AG20443 (cell line): Measurements from ENCODE around the gene YES1.
"Not testable (repeated sequence)": the region's sequence is repeated elsewhere in the genome, so short reads cannot be mapped to it uniquely, and the experiment has no call there.

Source experiments
- DNase-seq: peaks from one replicate; pipeline ENCODE4 v3.0.0; 2012; ENCODE audit warnings: low spot score, mixed read lengths

YES1 gene

GRCh38 chr18:784470-785172, 27.4 kb downstream of the YES1 start:
- DNase-seq, result no peak

GRCh38 chr18:778194-778927, 33.7 kb downstream of the YES1 start:
- DNase-seq, result no peak

- DNase-seq, result peak; percentile 17
Measured at GRCh38 chr18:777021-777420, 35.0 kb downstream of the YES1 start.

- DNase-seq, result not testable (repeated sequence)
Measured at GRCh38 chr18:776044-776443, 36.0 kb downstream of the YES1 start.

- DNase-seq, result no peak
Measured at GRCh38 chr18:774811-775210, 37.2 kb downstream of the YES1 start.

- no peak for DNase-seq
Measured at GRCh38 chr18:773980-774624, 37.9 kb downstream of the YES1 start.

- DNase-seq, result no peak
Measured at GRCh38 chr18:770583-770961, 41.5 kb downstream of the YES1 start.

GRCh38 chr18:767961-768360, 44.1 kb downstream of the YES1 start:
- no peak for DNase-seq

GRCh38 chr18:767084-767882, 44.8 kb downstream of the YES1 start:
- DNase-seq, result no peak

GRCh38 chr18:766550-766860, 45.5 kb downstream of the YES1 start:
- DNase-seq, result no peak

- DNase-seq, result no peak
Measured at GRCh38 chr18:765764-766549, 46.1 kb downstream of the YES1 start.

GRCh38 chr18:759864-760263, 52.2 kb downstream of the YES1 start:
- not testable (repeated sequence) for DNase-seq

GRCh38 chr18:755506-755905, 56.5 kb downstream of the YES1 start:
- no peak for DNase-seq

GRCh38 chr18:754656-755055, 57.4 kb downstream of the YES1 start:
- no peak for DNase-seq

- no peak for DNase-seq
Measured at GRCh38 chr18:750456-750855, 61.6 kb downstream of the YES1 start.

GRCh38 chr18:744832-745597, 67.0 kb downstream of the YES1 start:
- DNase-seq, result no peak

GRCh38 chr18:741931-742512, 70.0 kb downstream of the YES1 start:
- peak; percentile 63 for DNase-seq

- no peak for DNase-seq
Measured at GRCh38 chr18:732371-732770, 79.7 kb downstream of the YES1 start.

- no peak for DNase-seq
Measured at GRCh38 chr18:731185-731584, 80.9 kb downstream of the YES1 start.

- no peak for DNase-seq
Measured at GRCh38 chr18:730692-731091, 81.3 kb downstream of the YES1 start.

- not testable (repeated sequence) for DNase-seq
Measured at GRCh38 chr18:730120-730519, 81.9 kb downstream of the YES1 start.
